GM12873 (cell line): ENCODE measurements around the gene VPS26B.

Experiments
- TF ChIP-seq, protein P1 (sequence below): IDR thresholded peaks from 2 replicates; pipeline ENCODE4 v1.5.1; 2012; ENCODE audit warnings: low read depth, mild to moderate bottlenecking, moderate library complexity, low read length, control low read depth; ENCODE audit not compliant: insufficient read depth; ENCODE audit errors: missing control alignments

Gene VPS26B

GRCh38 chr11:134260503-134260902 is 36.0 kb downstream of the VPS26B start:
- TF ChIP-seq, protein P1, sequence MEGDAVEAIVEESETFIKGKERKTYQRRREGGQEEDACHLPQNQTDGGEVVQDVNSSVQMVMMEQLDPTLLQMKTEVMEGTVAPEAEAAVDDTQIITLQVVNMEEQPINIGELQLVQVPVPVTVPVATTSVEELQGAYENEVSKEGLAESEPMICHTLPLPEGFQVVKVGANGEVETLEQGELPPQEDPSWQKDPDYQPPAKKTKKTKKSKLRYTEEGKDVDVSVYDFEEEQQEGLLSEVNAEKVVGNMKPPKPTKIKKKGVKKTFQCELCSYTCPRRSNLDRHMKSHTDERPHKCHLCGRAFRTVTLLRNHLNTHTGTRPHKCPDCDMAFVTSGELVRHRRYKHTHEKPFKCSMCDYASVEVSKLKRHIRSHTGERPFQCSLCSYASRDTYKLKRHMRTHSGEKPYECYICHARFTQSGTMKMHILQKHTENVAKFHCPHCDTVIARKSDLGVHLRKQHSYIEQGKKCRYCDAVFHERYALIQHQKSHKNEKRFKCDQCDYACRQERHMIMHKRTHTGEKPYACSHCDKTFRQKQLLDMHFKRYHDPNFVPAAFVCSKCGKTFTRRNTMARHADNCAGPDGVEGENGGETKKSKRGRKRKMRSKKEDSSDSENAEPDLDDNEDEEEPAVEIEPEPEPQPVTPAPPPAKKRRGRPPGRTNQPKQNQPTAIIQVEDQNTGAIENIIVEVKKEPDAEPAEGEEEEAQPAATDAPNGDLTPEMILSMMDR: no peak

DNA sequence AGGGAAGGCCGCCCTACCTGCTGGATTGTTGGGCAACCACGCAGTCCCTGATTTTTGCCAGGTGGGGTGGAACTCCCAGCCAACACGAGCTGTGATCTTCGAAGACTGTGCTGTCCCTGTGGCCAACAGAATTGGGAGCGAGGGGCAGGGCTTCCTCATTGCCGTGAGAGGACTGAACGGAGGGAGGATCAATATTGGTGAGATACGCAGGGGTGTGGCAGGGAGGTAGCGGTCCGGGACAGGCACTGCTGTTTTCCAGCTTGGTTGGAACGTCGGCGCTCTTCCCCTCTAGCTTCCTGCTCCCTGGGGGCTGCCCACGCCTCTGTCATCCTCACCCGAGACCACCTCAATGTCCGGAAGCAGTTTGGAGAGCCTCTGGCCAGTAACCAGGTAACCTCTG is 36.5 kb downstream of the VPS26B start:
- TF ChIP-seq, protein P1: no peak

GRCh38 chr11:134261626-134262488 is 37.4 kb downstream of the VPS26B start:
- TF ChIP-seq, protein P1: peak; percentile 71

GRCh38 chr11:134264966-134265764 is 40.7 kb downstream of the VPS26B start:
- TF ChIP-seq, protein P1: no peak

DNA sequence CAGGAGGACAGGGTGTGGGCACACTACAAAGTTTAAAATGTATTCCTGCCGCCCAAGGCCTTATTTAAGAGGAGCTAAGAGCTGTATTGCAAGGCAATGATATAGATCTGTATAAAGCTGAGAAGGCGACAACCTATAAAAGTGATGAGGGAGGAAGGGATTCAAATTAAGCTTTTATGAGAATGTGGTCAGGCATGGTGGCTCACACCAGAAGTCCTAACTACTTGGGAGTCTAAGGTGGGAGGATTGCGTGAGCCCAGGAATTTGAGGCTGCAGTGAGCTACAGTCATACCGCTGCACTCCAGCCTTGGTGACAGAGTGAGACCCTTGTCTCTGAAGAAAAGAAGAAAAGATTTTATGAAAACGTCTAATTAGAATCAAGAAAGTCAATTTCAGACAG is 42.0 kb downstream of the VPS26B start:
- TF ChIP-seq, protein P1: no peak

DNA sequence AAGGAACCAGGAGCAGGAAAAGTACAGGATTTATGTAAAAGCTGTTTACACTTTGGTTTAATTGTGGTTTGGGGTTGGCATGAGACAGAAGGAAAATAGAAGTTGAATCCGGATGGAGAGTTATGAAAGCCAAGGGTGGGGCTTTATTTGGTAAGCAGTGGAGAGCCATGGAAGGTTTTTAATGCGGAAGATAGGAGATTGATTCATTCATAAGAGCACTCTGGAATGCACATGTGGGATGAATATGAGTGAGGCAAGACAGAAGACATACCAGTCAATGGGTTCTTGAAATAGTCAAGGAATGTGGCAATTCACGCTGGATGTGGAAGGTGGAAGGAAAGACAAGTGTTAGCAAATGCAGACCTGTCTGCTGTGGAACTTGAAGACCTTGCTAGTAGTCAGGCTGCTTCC is 42.4 kb downstream of the VPS26B start:
- TF ChIP-seq, protein P1: no peak

DNA sequence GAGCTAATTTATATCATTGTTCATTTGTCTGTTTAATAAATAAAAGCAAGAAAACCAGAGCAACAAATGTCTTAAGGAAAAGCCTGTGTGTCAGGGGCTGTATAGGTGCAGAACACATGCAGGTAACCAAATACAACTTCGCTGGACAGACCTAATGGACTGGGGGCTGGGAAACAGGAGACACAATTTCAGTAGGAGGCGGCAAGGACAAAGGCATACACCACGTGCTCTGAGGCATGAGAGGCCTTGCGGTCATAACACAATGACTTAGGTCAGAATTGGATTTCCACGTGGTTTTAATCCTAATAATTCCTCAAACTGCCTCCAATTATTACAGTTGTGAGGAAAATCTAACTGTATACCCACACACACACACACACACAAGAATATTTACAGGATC is 43.0 kb downstream of the VPS26B start:
- TF ChIP-seq, protein P1: no peak
